ENCODE results near the gene ADAM33.

Gene ADAM33

GRCh38 chr20:3652676-3653596 is 28.9 kb downstream of the ADAM33 start:
- Mint-ChIP-seq H3K9me3 (no peaks in the 10 kb centered on the region), H3K27me3 (peaks cover 2% of the 10 kb centered on the region), H3K27ac (no peak overlapping the region), H3K4me3 (no peak overlapping the region), H3K36me3 (peaks cover 16% of the 10 kb centered on the region), H3K4me1 (no peaks in the 10 kb centered on the region)

GRCh38 chr20:3652221-3652620 is 29.6 kb downstream of the ADAM33 start:
- Mint-ChIP-seq H3K4me1 (no peaks in the 10 kb centered on the region), H3K4me3 (no peak overlapping the region), H3K27ac (no peak overlapping the region), H3K9me3 (no peaks in the 10 kb centered on the region), H3K27me3 (no peaks in the 10 kb centered on the region), H3K36me3 (peaks cover 19% of the 10 kb centered on the region)

GRCh38 chr20:3651204-3651962 is 30.4 kb downstream of the ADAM33 start:
- Mint-ChIP-seq H3K4me1 (no peaks in the 10 kb centered on the region), H3K27me3 (no peaks in the 10 kb centered on the region), H3K9me3 (no peaks in the 10 kb centered on the region), H3K4me3 (no peak overlapping the region), H3K36me3 (peaks cover 20% of the 10 kb centered on the region), H3K27ac (no peak overlapping the region)

GRCh38 chr20:3648951-3649350 is 32.9 kb downstream of the ADAM33 start:
- Mint-ChIP-seq H3K36me3 (peaks cover 26% of the 10 kb centered on the region), H3K9me3 (no peaks in the 10 kb centered on the region), H3K4me3 (no peak overlapping the region), H3K27ac (no peak overlapping the region), H3K4me1 (no peaks in the 10 kb centered on the region), H3K27me3 (no peaks in the 10 kb centered on the region)

GRCh38 chr20:3647473-3647872 is 34.3 kb downstream of the ADAM33 start:
- no peaks in the 10 kb centered on the region for H3K9me3 Mint-ChIP-seq
- no peaks in the 10 kb centered on the region for H3K27me3 Mint-ChIP-seq
- peaks cover 23% of the 10 kb centered on the region for H3K36me3 Mint-ChIP-seq
- H3K4me3 Mint-ChIP-seq, result no peak overlapping the region
- no peaks in the 10 kb centered on the region for H3K4me1 Mint-ChIP-seq
- no peak overlapping the region for H3K27ac Mint-ChIP-seq

GRCh38 chr20:3646651-3647050 is 35.2 kb downstream of the ADAM33 start:
- H3K4me1 Mint-ChIP-seq, result no peaks in the 10 kb centered on the region
- H3K4me3 Mint-ChIP-seq, result no peak overlapping the region
- no peaks in the 10 kb centered on the region for H3K9me3 Mint-ChIP-seq
- no peak overlapping the region for H3K27ac Mint-ChIP-seq
- H3K27me3 Mint-ChIP-seq, result no peaks in the 10 kb centered on the region
- H3K36me3 Mint-ChIP-seq, result peaks cover 26% of the 10 kb centered on the region

GRCh38 chr20:3646067-3646440 is 35.8 kb downstream of the ADAM33 start:
- Mint-ChIP-seq H3K4me1 (no peaks in the 10 kb centered on the region), H3K36me3 (peaks cover 27% of the 10 kb centered on the region), H3K27ac (no peak overlapping the region), H3K4me3 (no peak overlapping the region), H3K27me3 (no peaks in the 10 kb centered on the region), H3K9me3 (no peaks in the 10 kb centered on the region)

- H3K4me1 Mint-ChIP-seq, result no peaks in the 10 kb centered on the region
- H3K36me3 Mint-ChIP-seq, result peaks cover 28% of the 10 kb centered on the region
- no peaks in the 10 kb centered on the region for H3K9me3 Mint-ChIP-seq
- no peak overlapping the region for H3K27ac Mint-ChIP-seq
- no peak overlapping the region for H3K4me3 Mint-ChIP-seq
- no peaks in the 10 kb centered on the region for H3K27me3 Mint-ChIP-seq
Measured at GRCh38 chr20:3645309-3646066, 36.3 kb downstream of the ADAM33 start.

- no peaks in the 10 kb centered on the region for H3K9me3 Mint-ChIP-seq
- H3K27ac Mint-ChIP-seq, result no peak overlapping the region
- peaks cover 18% of the 10 kb centered on the region for H3K36me3 Mint-ChIP-seq
- H3K4me1 Mint-ChIP-seq, result no peaks in the 10 kb centered on the region
- no peaks in the 10 kb centered on the region for H3K27me3 Mint-ChIP-seq
- no peak overlapping the region for H3K4me3 Mint-ChIP-seq
Measured at GRCh38 chr20:3640259-3640658, 41.6 kb downstream of the ADAM33 start.

- Mint-ChIP-seq H3K4me1 (no peaks in the 10 kb centered on the region), H3K4me3 (no peak overlapping the region), H3K27ac (no peak overlapping the region), H3K27me3 (no peaks in the 10 kb centered on the region), H3K36me3 (peaks cover 10% of the 10 kb centered on the region), H3K9me3 (no peaks in the 10 kb centered on the region)
Measured at GRCh38 chr20:3635346-3635745, 46.5 kb downstream of the ADAM33 start.

GRCh38 chr20:3633913-3634478 is 47.8 kb downstream of the ADAM33 start:
- no peak overlapping the region for H3K4me3 Mint-ChIP-seq
- H3K27me3 Mint-ChIP-seq, result no peaks in the 10 kb centered on the region
- no peaks in the 10 kb centered on the region for H3K4me1 Mint-ChIP-seq
- H3K9me3 Mint-ChIP-seq, result no peaks in the 10 kb centered on the region
- peaks cover 14% of the 10 kb centered on the region for H3K36me3 Mint-ChIP-seq
- no peak overlapping the region for H3K27ac Mint-ChIP-seq

- no peaks in the 10 kb centered on the region for H3K27me3 Mint-ChIP-seq
- no peaks in the 10 kb centered on the region for H3K4me1 Mint-ChIP-seq
- H3K4me3 Mint-ChIP-seq, result no peak overlapping the region
- H3K36me3 Mint-ChIP-seq, result peaks cover 18% of the 10 kb centered on the region
- no peaks in the 10 kb centered on the region for H3K9me3 Mint-ChIP-seq
- no peak overlapping the region for H3K27ac Mint-ChIP-seq
Measured at GRCh38 chr20:3632311-3633004, 49.4 kb downstream of the ADAM33 start.

- Mint-ChIP-seq H3K27ac (no peak overlapping the region), H3K4me1 (no peaks in the 10 kb centered on the region), H3K27me3 (no peaks in the 10 kb centered on the region), H3K36me3 (peaks cover 22% of the 10 kb centered on the region), H3K4me3 (no peak overlapping the region), H3K9me3 (no peaks in the 10 kb centered on the region)
Measured at GRCh38 chr20:3631534-3631933, 50.3 kb downstream of the ADAM33 start.

- H3K27ac Mint-ChIP-seq, result no peak overlapping the region
- peaks cover 22% of the 10 kb centered on the region for H3K36me3 Mint-ChIP-seq
- no peaks in the 10 kb centered on the region for H3K27me3 Mint-ChIP-seq
- no peaks in the 10 kb centered on the region for H3K4me1 Mint-ChIP-seq
- H3K9me3 Mint-ChIP-seq, result no peaks in the 10 kb centered on the region
- H3K4me3 Mint-ChIP-seq, result no peak overlapping the region
Measured at GRCh38 chr20:3630429-3630828, 51.4 kb downstream of the ADAM33 start.

- no peak overlapping the region for H3K27ac Mint-ChIP-seq
- no peaks in the 10 kb centered on the region for H3K27me3 Mint-ChIP-seq
- no peaks in the 10 kb centered on the region for H3K4me1 Mint-ChIP-seq
- peaks cover 24% of the 10 kb centered on the region for H3K36me3 Mint-ChIP-seq
- no peaks in the 10 kb centered on the region for H3K9me3 Mint-ChIP-seq
- no peak overlapping the region for H3K4me3 Mint-ChIP-seq
Measured at GRCh38 chr20:3629893-3630292, 51.9 kb downstream of the ADAM33 start.
